Ovary (tissue), 9 donors: ENCODE measurements around the gene KCNJ12. TPM values are rescaled to one million over a fixed set of nuclear protein-coding genes. Genes with fewer than 3 reads are reported as not detected.

Source experiments
- DNase-seq, 5 donors: peaks; one replicate each; pipeline ENCODE4 v3.0.0-alpha.2; 2019 to 2020
- H3K27ac ChIP-seq, 2 donors: fragments of 200-600 bp; one replicate each; pipeline versions ENCODE4 v1.5.1 to v1.8.0; 2019 to 2022
- H3K27me3 ChIP-seq: fragments of 200-600 bp; one replicate; pipeline ENCODE4 v1.8.0; 2022
- H3K36me3 ChIP-seq: fragments of 200-600 bp; sonication (generic); one replicate; pipeline ENCODE4 v1.5.1; 2019
- H3K4me1 ChIP-seq: one replicate; pipeline ENCODE4 v1.8.1; 2013; ENCODE audit warnings: mild to moderate bottlenecking, moderate library complexity; ENCODE audit not compliant: insufficient read depth
- H3K4me3 ChIP-seq: fragments of 200-600 bp; sonication (generic); one replicate; pipeline ENCODE4 v1.5.1; 2017
- H3K9me3 ChIP-seq, 2 donors: fragments of 200-600 bp in 1 of 2; sonication (generic) in 1 of 2; one replicate each; pipeline versions ENCODE4 v1.5.1 to v1.8.1; 2013 to 2019; ENCODE audit warnings: mild to moderate bottlenecking in 1 of 2, moderate library complexity in 1 of 2
- EP300 ChIP-seq: sonication (generic); formaldehyde crosslinking; IDR thresholded peaks from one replicate; pipeline ENCODE4 v1.6.1; 2017; ENCODE audit warnings: antibody characterized with exemption
- POLR2A ChIP-seq: fragments of 450-650 bp; IDR thresholded peaks from one replicate; pipeline ENCODE4 v1.6.1; 2017; ENCODE audit warnings: antibody characterized with exemption, mild to moderate bottlenecking, moderate library complexity
- WGBS, 3 donors: extraction: QIAGEN DNeasy Blood & Tissue Kit in 1 of 3; methylation state at CpG; one replicate each; pipeline versions ENCODE4 v1.1.5 to v1.1.7; 2013 to 2017; 5-methylcytosine and 5-hydroxymethylcytosine counted together
- intact Hi-C, 4 donors: fragments of 100-400 bp; cut with DNase I; formaldehyde crosslinking; loops; one replicate each; pipeline versions ENCODE4 v1.11.0 to v1.15.1; 2022 to 2023
- polyA plus RNA-seq, 2 donors: library from polyadenylated mRNA; stranded (reverse); fragments of 200-250 nt in 1 of 2; fragments of 350-450 nt in 1 of 2; fragmentation: Illumina TruSeq in 1 of 2; extraction: RNeasy Lipid Tissue Mini Kit (QIAGEN cat#74804) in 1 of 2; gene quantifications; one replicate each; pipeline ENCODE4 v1.2.3, GENCODE V29; 2013 to 2014
- total RNA-seq, 7 donors: library from RNA; depleted of rRNA in 2 of 7; stranded (reverse); fragments of >200 nt in 2 of 7; fragmentation: NEBNext Ultra II Directional in 3 of 7; extraction: Animal tissue kit (Norgen Biotek cat#: 25700) in 3 of 7; gene quantifications; one replicate each; pipeline versions ENCODE4 v1.1.0 to v1.2.4, GENCODE V29; 2016 to 2023
- TF ChIP-seq, protein P1 (sequence below), 3 donors: fragments of 450-650 bp in 2 of 3; fragments of 200-600 bp in 1 of 3; IDR thresholded peaks; one replicate each; pipeline versions ENCODE4 v1.5.1 to v1.8.0; 2016 to 2022; ENCODE audit warnings: antibody characterized with exemption in 3 of 3, mild to moderate bottlenecking in 1 of 3
- donor health status: DM: no; HTN: no; CAD: no; lungs with moderate emphysema.
- donor health status: DM: no; HTN: no; CAD: no.
- donor health status: Bipolar disorder and iron deficiency.
- donor health status: DM: yes; HTN: yes; CAD: no.
- donor health status: DM: no; HTN: no; CAD: no.
- donor health status: DM: yes; HTN: yes; CAD: no.

KCNJ12 gene
- total and polyA plus RNA-seq, 9 donors, result 0.12 to 1.9 (median 0.46) TPM

DNA sequence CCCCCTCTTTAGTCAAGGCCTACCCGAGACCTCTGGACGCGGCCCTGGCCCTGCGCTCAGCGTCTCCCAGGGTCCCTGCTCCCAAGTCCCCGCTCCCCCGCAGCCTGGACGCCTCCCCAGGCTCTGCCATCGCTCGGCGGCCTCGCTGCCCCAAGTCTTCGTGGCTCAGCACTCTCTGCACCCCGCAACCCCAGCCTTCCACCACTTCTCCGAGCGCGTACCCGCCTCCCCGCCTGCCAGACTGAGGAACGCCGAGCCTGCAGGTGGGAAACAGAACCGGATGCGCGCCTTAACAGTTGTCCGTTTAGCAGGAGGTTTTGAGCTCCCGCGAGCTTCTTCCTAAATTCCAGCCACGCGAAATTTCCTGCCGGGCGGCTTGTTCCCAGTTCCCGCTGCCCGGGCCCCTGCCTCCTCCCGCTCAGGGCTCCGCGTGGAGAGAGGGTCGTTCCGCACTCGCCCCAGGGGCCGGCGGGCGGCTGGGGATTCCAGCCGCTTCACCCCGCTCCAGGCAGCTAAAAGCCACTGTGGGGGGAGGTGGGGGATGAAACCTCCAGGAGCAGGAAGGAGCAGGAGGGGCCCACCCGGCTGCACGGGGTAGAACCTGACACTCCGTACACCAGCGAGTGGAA is 87.7 kb downstream of the KCNJ12 start:
- H3K4me3 ChIP-seq, result no peak overlapping the region
- intact Hi-C loops, result no loop called here
- no peak for TF ChIP-seq EP300
- TF ChIP-seq, protein P1, sequence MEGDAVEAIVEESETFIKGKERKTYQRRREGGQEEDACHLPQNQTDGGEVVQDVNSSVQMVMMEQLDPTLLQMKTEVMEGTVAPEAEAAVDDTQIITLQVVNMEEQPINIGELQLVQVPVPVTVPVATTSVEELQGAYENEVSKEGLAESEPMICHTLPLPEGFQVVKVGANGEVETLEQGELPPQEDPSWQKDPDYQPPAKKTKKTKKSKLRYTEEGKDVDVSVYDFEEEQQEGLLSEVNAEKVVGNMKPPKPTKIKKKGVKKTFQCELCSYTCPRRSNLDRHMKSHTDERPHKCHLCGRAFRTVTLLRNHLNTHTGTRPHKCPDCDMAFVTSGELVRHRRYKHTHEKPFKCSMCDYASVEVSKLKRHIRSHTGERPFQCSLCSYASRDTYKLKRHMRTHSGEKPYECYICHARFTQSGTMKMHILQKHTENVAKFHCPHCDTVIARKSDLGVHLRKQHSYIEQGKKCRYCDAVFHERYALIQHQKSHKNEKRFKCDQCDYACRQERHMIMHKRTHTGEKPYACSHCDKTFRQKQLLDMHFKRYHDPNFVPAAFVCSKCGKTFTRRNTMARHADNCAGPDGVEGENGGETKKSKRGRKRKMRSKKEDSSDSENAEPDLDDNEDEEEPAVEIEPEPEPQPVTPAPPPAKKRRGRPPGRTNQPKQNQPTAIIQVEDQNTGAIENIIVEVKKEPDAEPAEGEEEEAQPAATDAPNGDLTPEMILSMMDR (IDR thresholded peaks at IDR 0.05), result no peak
- no peak for TF ChIP-seq POLR2A
- H3K9me3 ChIP-seq, result no peaks in the 10 kb centered on the region
- no peaks in the 10 kb centered on the region for H3K36me3 ChIP-seq
- no peak overlapping the region for H3K27ac ChIP-seq
- no peaks in the 10 kb centered on the region for H3K27me3 ChIP-seq
- DNase-seq, result no peak
- H3K4me1 ChIP-seq, result no peaks in the 10 kb centered on the region
- 2 to 9% (median 6%) methylated on average over 48 of the region's 48 CpGs for WGBS, 3 donors

- TF ChIP-seq EP300 (no peak), POLR2A (no peak)
- TF ChIP-seq, protein P1 (IDR thresholded peaks at IDR 0.05), result no peak
- Histone ChIP-seq H3K4me1 (no peaks in the 10 kb centered on the region), H3K9me3 (no peaks in the 10 kb centered on the region), H3K27me3 (no peaks in the 10 kb centered on the region), H3K36me3 (no peaks in the 10 kb centered on the region), H3K4me3 (no peak overlapping the region), H3K27ac (no peak overlapping the region)
- DNase-seq, result no peak
- intact Hi-C loops, result no loop called here
- WGBS, 3 donors, result 68 to 74% (median 73%) methylated on average over 12 of the region's 12 CpGs
Observed at GRCh38 chr17:21464611-21465021, 88.5 kb downstream of the KCNJ12 start.

DNA sequence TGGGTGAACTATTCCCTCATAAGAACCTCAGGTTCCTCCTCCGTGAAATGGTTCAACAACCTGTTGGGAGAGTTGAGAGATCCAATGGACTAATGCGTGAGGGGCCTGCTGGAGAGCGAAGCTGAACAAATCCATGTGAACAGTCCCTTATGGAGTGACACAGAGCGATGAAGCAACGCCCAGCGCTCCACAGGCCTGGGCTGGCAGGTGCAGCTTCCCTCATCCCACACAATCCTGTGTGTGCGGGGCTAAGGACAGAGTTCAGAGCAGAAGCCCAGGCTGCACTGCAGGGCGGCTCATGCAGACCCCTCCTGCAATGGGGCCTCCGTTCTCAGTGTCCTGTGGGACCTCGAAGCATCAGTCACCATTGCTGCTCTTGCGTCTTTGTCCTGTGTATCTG is 90.4 kb downstream of the KCNJ12 start:
- H3K4me1 ChIP-seq, result no peaks in the 10 kb centered on the region
- H3K9me3 ChIP-seq, result no peaks in the 10 kb centered on the region
- intact Hi-C loops, result no loop called here
- no peak overlapping the region for H3K4me3 ChIP-seq
- no peaks in the 10 kb centered on the region for H3K36me3 ChIP-seq
- no peak for DNase-seq
- WGBS, 3 donors, result 84 to 97% (median 88%) methylated on average over 10 to 11 of the region's 11 CpGs
- H3K27ac ChIP-seq, result no peak overlapping the region
- TF ChIP-seq, protein P1 (IDR thresholded peaks at IDR 0.05), result no peak
- TF ChIP-seq EP300 (no peak), POLR2A (no peak)
- no peaks in the 10 kb centered on the region for H3K27me3 ChIP-seq

DNA sequence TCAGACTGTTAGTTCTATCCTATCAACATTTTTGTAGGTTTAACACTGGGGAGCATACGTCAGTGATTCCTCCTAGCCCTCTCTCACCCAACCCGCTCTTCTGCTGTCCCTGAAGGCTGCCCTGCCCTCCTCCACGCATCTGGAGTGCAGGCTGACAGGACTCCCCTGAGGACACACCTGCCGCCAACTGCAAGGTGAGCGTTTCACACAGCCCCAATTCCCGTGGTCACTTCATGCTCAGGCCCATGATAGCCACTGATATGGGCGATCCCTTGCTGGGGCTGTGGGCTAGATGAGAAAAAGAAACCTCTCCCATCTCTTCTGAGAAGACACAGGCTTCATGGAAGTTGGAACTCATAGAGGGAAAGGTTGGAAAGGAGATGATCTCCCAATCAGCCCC is 91.0 kb downstream of the KCNJ12 start:
- H3K4me1 ChIP-seq, result no peaks in the 10 kb centered on the region
- no peak overlapping the region for H3K27ac ChIP-seq
- DNase-seq, result no peak
- no peaks in the 10 kb centered on the region for H3K9me3 ChIP-seq
- no peaks in the 10 kb centered on the region for H3K27me3 ChIP-seq
- H3K36me3 ChIP-seq, result no peaks in the 10 kb centered on the region
- no peak overlapping the region for H3K4me3 ChIP-seq
- no peak for TF ChIP-seq POLR2A
- TF ChIP-seq, protein P1 (IDR thresholded peaks at IDR 0.05), result no peak
- no peak for TF ChIP-seq EP300
- 65 to 72% (median 71%) methylated on average over 7 of the region's 7 CpGs for WGBS, 3 donors
- intact Hi-C loops, result no loop called here
